HCT116 (cell line): ENCODE measurements around the gene ABCA1. TPM values are rescaled to one million over a fixed set of nuclear protein-coding genes. Genes with fewer than 3 reads are reported as not detected.

Experiments
- ATAC-seq: fragments of 200-7000 bp; cut with Tn5 transposase; 2 replicates; pipeline ENCODE4 v1.9.1; 2020; ENCODE audit warnings: mild to moderate bottlenecking, moderate library complexity
- BruUV-seq: library from RNA; stranded (reverse); fragments of 400-500 nt; replicated peaks from 2 replicates; lab custom pipeline; 2021; lab: Mats Ljungman, UMichigan
- CTCF ChIA-PET: fragments of 300-600 bp; sonication (Branson Sonifier 250); formaldehyde crosslinking; loops from one replicate; lab custom pipeline; 2021; ENCODE audit warnings: antibody characterized with exemption; lab: Charles Lee
- POLR2A ChIA-PET: fragments of 300-600, 350-600 bp; sonication (Branson Sonifier 250); formaldehyde crosslinking; loops from one replicate; lab custom pipeline; 2021; ENCODE audit warnings: antibody characterized with exemption; lab: Charles Lee
- RAD21 ChIA-PET, 2 experiments: fragments of 300-600 bp; sonication (Branson Sonifier 250); formaldehyde crosslinking; loops; one replicate each; lab custom pipeline; 2023; ENCODE audit warnings: low total read pairs in 2 of 2; ENCODE audit not compliant: uncharacterized antibody in 2 of 2, unreplicated experiment in 2 of 2, low non-redundant PET in 1 of 2; lab: Charles Lee
- DNase-seq: peaks from one replicate; pipeline ENCODE4 v3.0.0-alpha.2; 2010; ENCODE audit warnings: low read depth, low spot score
- H2AFZ ChIP-seq: fragments of 200-600 bp; shearing (Covaris generic), sonication (generic); 2 replicates; pipeline ENCODE4 v1.6.1; 2017; ENCODE audit warnings: low read depth, mixed run types, mixed read lengths, antibody characterized with exemption, low read length; ENCODE audit not compliant: poor library complexity, severe bottlenecking
- H3K27ac ChIP-seq: 2 replicates; pipeline ENCODE4 v1.5.1; 2012; ENCODE audit warnings: low read depth, low read length
- H3K27me3 ChIP-seq: fragments of 200-600 bp; sonication (generic); 2 replicates; pipeline ENCODE4 v1.6.1; 2016; ENCODE audit warnings: mixed run types, low read length, mixed read lengths; ENCODE audit not compliant: insufficient read depth
- H3K36me3 ChIP-seq, 2 experiments: fragments of 200-500 bp in 1 of 2; fragments of 200-600 bp in 1 of 2; sonication (Bioruptor generic) in 1 of 2; sonication (generic) in 1 of 2; 2 replicates each; pipeline versions ENCODE4 v1.5.1 to v1.6.1; 2014 to 2016; ENCODE audit warnings: low read length in 2 of 2, inconsistent platforms in 1 of 2, mixed read lengths in 1 of 2, mixed run types in 1 of 2; ENCODE audit not compliant: insufficient read depth in 2 of 2, control insufficient read depth in 1 of 2
- H3K4me1 ChIP-seq, 2 experiments: fragments of 200-600 bp in 1 of 2; sonication (generic) in 1 of 2; 2 replicates each; pipeline versions ENCODE4 v1.5.1 to v1.6.1; 2012 to 2017; ENCODE audit warnings: low read length in 2 of 2, inconsistent platforms in 1 of 2, mild to moderate bottlenecking in 1 of 2, mixed read lengths in 1 of 2, mixed run types in 1 of 2, moderate library complexity in 1 of 2; ENCODE audit not compliant: insufficient read depth in 2 of 2, control insufficient read depth in 1 of 2
- H3K4me2 ChIP-seq: fragments of 200-600 bp; sonication (generic); 2 replicates; pipeline ENCODE4 v1.6.1; 2017; ENCODE audit warnings: mixed run types, low read length, mixed read lengths
- H3K4me3 ChIP-seq, 2 experiments: fragments of 200-600 bp in 1 of 2; sonication (generic) in 1 of 2; replicated peaks in 1 of 2; 2 replicates each; pipeline ENCODE4 v1.5.1; 2011 to 2016; ENCODE audit warnings: low read length in 2 of 2, control low read depth in 1 of 2, low read depth in 1 of 2, mild to moderate bottlenecking in 1 of 2, mixed read lengths in 1 of 2, mixed run types in 1 of 2
- H3K79me2 ChIP-seq: fragments of 200-600 bp; sonication (generic); 2 replicates; pipeline ENCODE4 v1.6.1; 2017; ENCODE audit warnings: mild to moderate bottlenecking, mixed run types, low read length, moderate library complexity, mixed read lengths; ENCODE audit not compliant: insufficient read depth
- H3K9ac ChIP-seq: fragments of 200-600 bp; sonication (generic); 2 replicates; pipeline ENCODE4 v1.6.1; 2016; ENCODE audit warnings: low read length, mixed read lengths
- H3K9me2 ChIP-seq: fragments of 200-600 bp; sonication (generic), shearing (Covaris generic); 2 replicates; pipeline ENCODE4 v1.6.1; 2017; ENCODE audit warnings: mixed run types, mild to moderate bottlenecking, moderate library complexity; ENCODE audit not compliant: insufficient read depth
- H3K9me3 ChIP-seq, 2 experiments: fragments of 200-500 bp in 1 of 2; fragments of 200-600 bp in 1 of 2; sonication (Bioruptor generic) in 1 of 2; sonication (generic) in 1 of 2; 2 replicates each; pipeline ENCODE4 v1.6.1; 2014 to 2017; ENCODE audit warnings: low read length in 2 of 2, mixed read lengths in 2 of 2, inconsistent platforms in 1 of 2, low read depth in 1 of 2, mild to moderate bottlenecking in 1 of 2, mixed run types in 1 of 2, moderate library complexity in 1 of 2; ENCODE audit not compliant: control insufficient read depth in 1 of 2, insufficient read depth in 1 of 2
- H4K20me1 ChIP-seq: fragments of 200-600 bp; sonication (generic), shearing (Covaris generic); 2 replicates; pipeline ENCODE4 v1.6.1; 2017; ENCODE audit warnings: mixed run types, mild to moderate bottlenecking, moderate library complexity; ENCODE audit not compliant: insufficient read depth
- EGR1 ChIP-seq: IDR thresholded peaks from 2 replicates; pipeline ENCODE4 v1.6.1; 2012; ENCODE audit warnings: low read depth
- EZH2 ChIP-seq: fragments of 200-600 bp; sonication (generic); IDR thresholded peaks from 2 replicates; pipeline ENCODE4 v1.6.1; 2017; ENCODE audit warnings: antibody characterized with exemption, mixed run types
- POLR2AphosphoS5 ChIP-seq: IDR thresholded peaks from 2 replicates; pipeline ENCODE4 v1.6.1; 2011; ENCODE audit warnings: mild to moderate bottlenecking, low read depth, low read length, moderate library complexity
- REST ChIP-seq: IDR thresholded peaks from 2 replicates; pipeline ENCODE4 v1.6.1; 2012; ENCODE audit warnings: low read depth
- SP1 ChIP-seq: IDR thresholded peaks from 2 replicates; pipeline ENCODE4 v1.6.1; 2012; ENCODE audit warnings: low read depth
- TCF7L2 ChIP-seq: IDR thresholded peaks from 2 replicates; pipeline ENCODE4 v1.7.0; 2011; ENCODE audit warnings: borderline replicate concordance, inconsistent platforms; ENCODE audit not compliant: insufficient read depth, insufficient read length; ENCODE audit errors: extremely low read depth
- ZFX ChIP-seq: fragments of 450-650 bp; IDR thresholded peaks from 2 replicates; pipeline ENCODE4 v1.6.1; 2017
- ZNF274 ChIP-seq: fragments of 200-500 bp; sonication (Bioruptor generic); IDR thresholded peaks from 2 replicates; pipeline ENCODE4 v1.6.1; 2014; ENCODE audit warnings: mild to moderate bottlenecking, low read depth, low read length, inconsistent platforms
- intact Hi-C: fragments of 100-400 bp; cut with micrococcal nuclease; formaldehyde crosslinking; loops from 2 replicates; pipeline ENCODE4 v1.10.0; 2022
- total RNA-seq: library from RNA; stranded (reverse); gene quantifications from one replicate; pipeline ENCODE4 v1.2.1, GENCODE V29; 2021; ENCODE audit not compliant: unreplicated experiment

The ABCA1 gene
- total RNA-seq, 1 experiment from 2014 or later = 0.89 TPM

- POLR2A ChIA-PET = no interaction called here
- no peak overlapping the region for H2AFZ ChIP-seq
- intact Hi-C loops = no loop called here
- H3K79me2 ChIP-seq = no peaks in the 10 kb centered on the region
- H3K9ac ChIP-seq = no peak overlapping the region
- no peak for TF ChIP-seq REST
- TF ChIP-seq ZFX = no peak
- TF ChIP-seq TCF7L2 = no peak
- no peak for TF ChIP-seq EGR1
- no peak for TF ChIP-seq EZH2
- TF ChIP-seq SP1 = no peak
- no peak for TF ChIP-seq ZNF274
- TF ChIP-seq POLR2AphosphoS5 = no peak
- H3K27me3 ChIP-seq = no peaks in the 10 kb centered on the region
- BruUV-seq = no TSS peak
- DNase-seq (no peak), ATAC-seq (no peak)
- no peaks in the 10 kb centered on the region for H3K9me2 ChIP-seq
- no peak overlapping the region for H3K4me3 ChIP-seq
- CTCF ChIA-PET = no interaction called here
- RAD21 ChIA-PET = no interaction called here
- no peak overlapping the region for H3K4me2 ChIP-seq
- no peaks in the 10 kb centered on the region; a peak in 1 of 4 replicates for H3K4me1 ChIP-seq
- H4K20me1 ChIP-seq = no peaks in the 10 kb centered on the region
- no peak overlapping the region for H3K27ac ChIP-seq
- H3K9me3 ChIP-seq = no peaks in the 10 kb centered on the region
- H3K36me3 ChIP-seq = no peaks in the 10 kb centered on the region
These were observed 69.1 kb downstream of the ABCA1 start for GRCh38 chr9:104858846-104859245.
